HG02610 (cell line): ENCODE data around the gene ADAD2.

Source experiments
- ATAC-seq: cut with Tn5 transposase; IDR thresholded peaks from one replicate; pipeline ENCODE4 v1.9.1; 2021; ENCODE audit warnings: mild to moderate bottlenecking, moderate library complexity; ENCODE audit not compliant: unreplicated experiment

Gene ADAD2

GRCh38 chr16:84176192-84177053, 14.5 kb upstream of the ADAD2 start:
- ATAC-seq: no peak

GRCh38 chr16:84177741-84178073, 13.2 kb upstream of the ADAD2 start:
- no peak for ATAC-seq

DNA sequence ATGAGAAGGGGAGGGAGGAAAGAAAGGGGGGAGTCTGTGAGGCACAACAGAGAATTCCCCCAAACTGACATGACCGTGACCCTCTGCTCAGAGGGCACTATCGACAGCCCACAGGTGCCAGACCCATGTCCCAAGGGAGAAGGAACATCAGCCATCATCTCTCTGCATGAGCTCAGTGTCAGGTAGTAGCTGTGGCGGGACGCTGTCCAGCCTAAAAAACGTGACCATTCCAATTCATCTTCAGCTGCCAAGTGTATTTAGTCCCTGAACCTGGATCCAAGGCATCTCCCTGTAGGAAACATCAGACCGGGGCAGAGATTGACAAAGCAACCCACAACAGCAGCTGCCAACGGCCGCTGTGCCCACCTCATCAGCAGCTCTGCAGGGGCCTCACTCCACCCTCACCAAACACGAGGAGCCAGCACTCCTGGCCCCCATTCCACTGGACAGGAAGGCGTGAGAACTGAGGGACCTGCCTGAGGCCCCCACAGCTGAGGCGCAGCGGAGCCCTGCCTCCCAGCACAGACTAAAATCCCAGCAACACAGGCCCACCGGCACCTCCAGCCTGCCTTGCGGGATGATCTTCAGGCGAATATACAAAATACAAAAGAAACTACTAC, 12.7 kb upstream of the ADAD2 start:
- ATAC-seq: no peak

DNA sequence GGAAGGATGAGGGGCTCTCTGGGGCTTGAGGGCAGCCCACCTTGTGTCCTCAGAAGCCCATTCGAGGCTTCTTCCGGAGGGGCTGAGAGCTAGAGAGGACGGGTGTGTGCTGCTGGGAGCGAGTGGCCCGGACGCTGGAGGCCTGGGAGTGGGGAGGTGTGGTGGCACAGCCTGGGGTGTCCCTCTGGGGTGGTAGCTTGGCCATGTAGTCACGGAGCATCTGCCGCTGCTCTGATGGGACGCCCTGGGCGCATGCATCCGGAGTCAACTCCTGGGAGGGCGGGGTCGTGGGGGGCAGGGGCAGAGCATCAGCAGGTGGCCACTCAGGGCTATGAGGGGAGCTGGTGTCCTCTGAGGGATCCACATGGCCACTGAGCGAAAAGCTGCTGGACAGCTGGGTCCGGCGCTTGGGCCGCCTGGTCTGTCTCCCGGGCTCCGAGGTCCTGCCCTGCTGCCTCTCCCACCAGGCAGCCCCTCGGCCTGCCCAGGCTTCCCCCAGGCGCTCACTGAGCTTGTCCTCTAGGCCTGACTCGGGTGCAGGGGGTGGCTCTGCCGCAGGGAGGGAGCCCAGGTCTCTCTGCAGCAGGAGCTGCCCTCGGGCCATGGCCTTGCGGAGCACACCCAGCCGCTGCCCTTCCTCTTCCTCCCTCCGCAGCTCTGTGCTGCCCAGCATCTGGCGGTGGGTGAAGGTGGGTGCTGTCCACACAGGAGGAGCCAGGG, 11.9 kb upstream of the ADAD2 start:
- no peak for ATAC-seq

DNA sequence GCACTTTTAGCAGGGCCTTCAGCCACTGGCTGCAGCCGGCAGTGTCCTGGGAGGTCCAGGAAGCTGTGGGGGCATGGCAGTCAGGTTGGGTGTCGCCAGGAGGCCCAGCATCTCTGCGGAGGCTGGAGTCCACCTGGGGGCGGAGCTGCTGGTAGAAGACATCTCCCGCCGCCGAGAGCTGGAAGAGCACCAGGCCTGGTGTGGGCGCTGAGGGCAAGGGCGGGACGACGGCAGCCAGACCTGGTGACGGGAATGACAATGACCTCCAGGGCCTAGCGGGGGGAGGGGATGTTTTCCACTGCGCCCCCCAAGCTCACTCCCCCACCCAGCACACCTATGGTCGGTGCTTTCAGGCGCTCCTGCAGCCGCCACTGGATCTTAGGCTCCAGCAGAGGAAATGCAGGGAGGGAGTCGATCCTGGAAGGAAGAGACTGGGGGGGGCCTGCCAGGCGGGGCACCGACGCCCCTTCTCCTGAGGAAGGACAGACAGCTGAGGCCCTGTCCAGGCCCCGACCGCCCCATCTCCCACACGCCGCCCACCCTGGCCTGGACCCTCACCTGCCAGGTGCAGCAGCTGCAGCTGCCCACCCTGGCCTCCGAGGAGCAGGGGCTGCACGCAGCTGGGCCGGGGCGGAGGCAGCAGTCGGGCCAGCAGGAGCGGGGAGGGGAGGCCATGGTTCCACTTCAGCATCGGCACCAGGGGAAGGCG, 11.2 kb upstream of the ADAD2 start:
- ATAC-seq: no peak

DNA sequence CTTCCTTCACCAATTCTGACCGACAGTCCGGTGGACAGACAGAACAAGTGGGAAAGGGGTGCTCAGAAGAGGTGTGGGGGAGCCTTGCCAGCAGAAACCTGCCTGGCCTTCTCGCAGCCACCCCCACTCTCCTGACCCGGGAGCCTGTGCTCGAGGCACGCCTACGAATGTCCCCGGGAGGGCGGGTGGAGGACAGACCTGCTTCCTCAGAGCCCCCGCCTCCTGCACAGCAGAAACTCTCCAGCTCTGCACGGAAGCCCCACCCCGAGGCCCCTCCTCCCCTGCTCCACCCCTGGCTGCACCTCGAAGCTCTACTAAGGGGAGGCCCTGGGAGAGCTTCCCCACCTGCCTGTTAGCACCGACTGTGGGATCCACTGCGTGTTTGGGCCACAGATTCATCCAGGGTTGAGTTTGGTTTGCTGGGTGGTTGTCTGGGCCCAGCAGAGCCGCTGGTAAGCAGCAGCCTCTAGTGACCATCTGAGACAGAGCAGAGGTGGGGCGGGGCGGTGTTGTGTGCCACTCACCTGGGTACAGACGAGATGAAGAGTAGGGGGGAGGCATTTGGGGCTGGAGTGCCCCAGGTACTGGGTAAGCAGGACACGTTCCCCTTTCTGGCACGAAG, 10.3 kb upstream of the ADAD2 start:
- no peak for ATAC-seq

GRCh38 chr16:84181144-84181915, 9.6 kb upstream of the ADAD2 start:
- ATAC-seq: no peak

- no peak for ATAC-seq
Observed at GRCh38 chr16:84182104-84182503, 8.9 kb upstream of the ADAD2 start.

DNA sequence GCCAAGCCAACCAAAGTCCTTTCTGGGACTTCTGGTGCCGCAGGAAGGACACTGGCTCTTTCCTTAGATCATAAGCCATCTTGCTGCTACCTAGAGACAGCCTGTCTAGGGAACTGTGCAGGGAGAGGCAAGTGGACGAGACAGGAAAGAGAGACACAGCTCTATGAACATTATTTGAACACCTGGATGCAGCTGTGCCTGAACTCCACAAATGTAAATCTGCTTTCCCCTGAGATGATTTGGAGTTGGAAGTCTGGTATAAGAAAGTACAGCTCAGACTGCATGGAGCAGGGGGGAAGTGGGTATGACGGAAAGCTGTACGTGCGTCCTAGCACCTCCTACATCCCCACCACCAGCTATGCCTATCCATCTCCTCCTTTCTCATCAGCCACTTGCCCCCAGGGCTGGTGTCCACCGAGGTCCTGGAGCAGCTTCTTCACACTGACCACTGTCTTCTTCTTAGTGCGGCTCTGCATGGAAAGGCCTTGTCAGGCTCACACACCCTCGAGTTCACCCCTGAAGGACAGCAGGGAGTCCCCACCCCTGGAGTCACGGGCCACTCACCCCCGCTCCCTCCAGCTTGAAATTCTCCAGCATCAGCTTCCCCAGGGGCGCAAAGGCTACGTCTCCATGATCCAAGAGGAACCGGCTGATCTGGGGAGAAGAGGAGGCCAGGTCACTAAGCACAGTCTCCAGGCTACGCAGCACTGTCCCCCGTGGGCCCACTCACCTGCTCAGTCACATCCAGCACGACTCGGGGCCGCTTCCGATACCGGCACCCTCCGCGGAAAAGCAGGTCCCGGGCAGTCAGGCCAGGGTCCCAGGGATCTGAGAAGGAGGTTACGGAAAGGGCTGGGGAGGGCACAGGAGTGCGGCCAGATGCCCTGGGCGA, 8.0 kb upstream of the ADAD2 start:
- ATAC-seq: no peak

DNA sequence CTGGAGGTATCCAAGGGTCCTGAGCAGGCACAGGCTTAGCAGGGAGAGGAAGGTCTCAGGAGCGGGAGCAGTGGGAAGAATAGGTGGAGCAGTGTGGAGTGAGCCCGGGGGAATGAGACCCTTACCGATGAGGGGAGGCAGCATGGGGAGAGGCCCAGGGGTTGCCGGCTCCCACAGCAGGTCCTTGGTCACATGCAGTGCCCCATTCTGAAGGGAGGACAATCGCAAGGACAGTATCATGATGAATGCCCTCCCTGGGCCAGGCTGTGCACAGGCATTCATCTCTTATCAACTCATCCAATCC, 7.4 kb upstream of the ADAD2 start:
- ATAC-seq: no peak

DNA sequence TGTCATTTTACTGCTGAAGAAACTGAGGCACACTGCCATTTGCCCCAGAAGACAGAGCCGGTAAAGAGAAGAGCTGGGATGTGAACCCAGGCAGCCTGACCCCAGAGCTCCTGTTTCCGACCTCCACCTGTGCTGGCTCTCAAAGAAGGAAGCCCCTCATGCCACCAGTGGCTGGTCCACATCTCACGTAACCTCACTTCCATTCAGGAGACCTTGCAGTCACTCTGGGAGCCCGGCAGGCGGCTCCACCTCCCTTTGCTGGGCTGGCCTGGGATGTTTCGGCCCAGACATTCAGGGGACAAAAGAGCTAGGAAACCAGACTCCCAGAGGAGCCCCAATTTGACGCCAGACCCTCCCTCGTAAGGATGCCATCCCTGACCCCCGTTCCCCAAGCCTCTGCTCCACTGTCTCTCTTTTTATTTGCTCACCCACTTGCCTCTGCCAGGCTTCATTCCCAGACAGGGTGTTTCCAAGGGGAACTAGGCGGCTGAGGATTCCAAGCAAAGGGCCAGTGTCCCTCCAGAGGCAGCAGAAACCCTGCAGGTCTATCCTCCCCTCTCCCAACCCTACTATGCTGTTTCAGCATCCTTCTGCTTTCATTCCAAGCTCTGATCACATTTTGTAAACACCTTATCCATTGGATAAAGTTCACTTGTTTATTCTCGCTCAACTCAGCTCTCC, 6.9 kb upstream of the ADAD2 start:
- no peak for ATAC-seq

DNA sequence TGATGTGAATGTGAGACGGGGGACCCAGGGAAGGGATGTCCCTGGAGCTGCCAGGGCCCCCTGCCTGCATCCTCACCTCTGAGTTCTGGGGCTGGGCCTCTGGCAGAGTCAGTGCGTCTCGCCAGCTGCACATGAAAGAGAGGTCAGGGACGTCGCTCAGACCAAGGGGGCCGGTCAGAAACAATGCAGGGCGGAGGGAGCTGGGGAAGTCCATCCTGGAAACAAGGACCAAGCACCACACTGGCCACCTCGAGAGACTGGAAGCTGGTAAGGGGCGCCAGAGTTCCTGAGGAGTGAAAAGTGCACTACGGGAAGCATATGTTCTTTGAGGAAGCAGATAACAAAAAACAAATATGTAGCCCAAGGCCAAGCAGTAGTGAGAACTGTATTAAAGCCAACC, 6.2 kb upstream of the ADAD2 start:
- ATAC-seq: no peak

DNA sequence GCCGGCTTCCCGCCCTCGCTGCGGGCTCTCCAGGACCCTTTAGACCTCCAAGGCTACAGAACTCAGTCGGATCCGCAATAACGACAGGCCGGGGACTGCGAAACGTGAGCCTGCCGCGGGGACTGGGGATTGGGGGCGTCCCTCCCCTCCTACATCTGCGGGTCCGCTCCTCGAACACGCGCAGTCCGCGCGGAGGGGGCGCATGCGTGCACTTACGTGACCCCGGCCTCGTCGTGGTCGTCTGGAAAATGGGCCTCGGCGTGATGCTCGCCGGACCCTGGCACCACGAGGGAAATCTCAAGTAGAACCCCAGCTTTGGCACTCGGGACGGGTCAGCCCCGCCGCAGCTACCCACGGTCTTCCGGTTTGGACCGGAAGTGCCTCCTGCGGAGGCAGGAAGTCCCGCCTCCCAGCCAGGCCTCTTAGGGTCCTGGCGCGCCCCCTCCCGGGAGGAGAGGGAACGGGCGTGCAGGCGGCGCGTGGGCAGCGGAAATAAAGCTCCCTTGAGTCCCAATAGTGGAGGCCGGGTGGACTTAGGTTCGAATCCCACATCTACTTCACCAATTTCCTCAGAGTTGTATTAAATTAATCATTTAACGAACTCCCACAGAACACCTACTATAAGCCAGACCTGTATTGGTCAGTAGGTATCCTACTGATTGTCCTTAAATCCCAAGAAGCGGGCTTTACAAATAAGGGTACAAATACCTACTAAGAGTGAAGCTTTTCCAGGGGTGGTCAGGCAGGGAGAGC, 4.1 kb upstream of the ADAD2 start, which contains the start of gene TAF1C:
TAF1C (minus strand) TSS at position 373 of the 753 bp plus-strand sequence. CDS start 2,069 bp downstream, outside the sequence.
- ATAC-seq: peak; percentile 95

GRCh38 chr16:84191466-84191865, 509 bp downstream of the ADAD2 start:
- no peak for ATAC-seq

GRCh38 chr16:84193480-84193879, 2.5 kb downstream of the ADAD2 start:
- no peak for ATAC-seq

GRCh38 chr16:84194018-84194417, 3.1 kb downstream of the ADAD2 start:
- ATAC-seq: no peak

DNA sequence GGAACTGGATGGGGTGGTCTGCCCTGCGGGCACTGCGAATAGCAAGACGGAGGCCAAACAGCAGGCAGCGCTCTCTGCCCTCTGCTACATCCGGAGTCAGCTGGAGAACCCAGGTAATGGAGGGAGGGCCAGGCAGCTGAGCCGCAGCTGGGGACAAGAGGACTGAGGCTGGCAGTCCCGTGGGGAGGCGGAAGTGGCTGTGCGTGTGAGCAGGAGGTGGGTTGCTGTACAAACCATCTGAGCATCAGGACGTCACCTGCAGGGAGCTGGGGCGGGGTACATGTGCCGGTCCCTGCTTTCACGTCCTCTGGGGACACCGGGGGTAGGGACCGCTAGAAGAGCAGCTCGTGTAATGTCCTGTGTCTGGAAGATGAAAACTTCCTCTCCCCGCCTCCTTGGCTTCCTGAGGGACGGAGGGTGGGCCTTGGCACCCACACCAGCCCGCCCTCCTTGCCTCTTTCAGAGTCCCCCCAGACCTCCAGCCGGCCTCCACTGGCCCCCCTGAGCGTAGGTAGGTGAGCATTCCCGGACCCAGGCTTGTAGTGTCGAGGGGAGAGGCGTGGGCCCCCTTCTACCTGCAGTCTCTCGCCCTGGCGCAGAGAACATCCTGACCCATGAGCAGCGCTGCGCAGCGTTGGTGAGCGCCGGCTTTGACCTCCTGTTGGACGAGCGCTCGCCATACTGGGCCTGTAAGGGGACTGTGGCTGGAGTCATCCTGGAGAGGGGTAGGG, 3.7 kb downstream of the ADAD2 start:
- ATAC-seq: no peak
